ENCODE data around the gene C2orf92.

The C2orf92 gene

GRCh38 chr2:97731274-97732020 lies 61.9 kb downstream of the C2orf92 start:
- no peaks in the 10 kb centered on the region for H3K36me3 ChIP-seq (ENCODE audit: control insufficient read depth, insufficient read depth, low read length)

GRCh38 chr2:97732436-97733340 lies 63.2 kb downstream of the C2orf92 start:
- Histone ChIP-seq H3K36me3 (ENCODE audit: control insufficient read depth, insufficient read depth, low read length) (no peaks in the 10 kb centered on the region), H3K9me3 (ENCODE audit: control insufficient read depth, insufficient read depth, low read length) (no peaks in the 10 kb centered on the region), H3K4me3 (ENCODE audit: low read depth, low read length) (no peak overlapping the region), H3K27me3 (ENCODE audit: control insufficient read depth, insufficient read depth, low read length) (no peaks in the 10 kb centered on the region), H3K9ac (ENCODE audit: low read depth, low read length) (no peak overlapping the region), H3K4me1 (ENCODE audit: control insufficient read depth, insufficient read depth, low read length) (no peaks in the 10 kb centered on the region)

More at GRCh38 chr2:97731274-97732020, 61.9 kb downstream of the C2orf92 start:
- no peaks in the 10 kb centered on the region for H3K9me3 ChIP-seq (ENCODE audit: control insufficient read depth, insufficient read depth, low read length)
- no peaks in the 10 kb centered on the region for H3K4me1 ChIP-seq (ENCODE audit: control insufficient read depth, insufficient read depth, low read length)
- no peak overlapping the region for H3K4me3 ChIP-seq (ENCODE audit: low read depth, low read length)
- no peak overlapping the region for H3K9ac ChIP-seq (ENCODE audit: low read depth, low read length)
- no peaks in the 10 kb centered on the region for H3K27me3 ChIP-seq (ENCODE audit: control insufficient read depth, insufficient read depth, low read length)

- H3K27me3 ChIP-seq (ENCODE audit: control insufficient read depth, insufficient read depth, low read length) = no peaks in the 10 kb centered on the region
- H3K4me1 ChIP-seq (ENCODE audit: control insufficient read depth, insufficient read depth, low read length) = no peaks in the 10 kb centered on the region
- no peaks in the 10 kb centered on the region for H3K9me3 ChIP-seq (ENCODE audit: control insufficient read depth, insufficient read depth, low read length)
- no peak overlapping the region for H3K9ac ChIP-seq (ENCODE audit: low read depth, low read length)
- H3K4me3 ChIP-seq (ENCODE audit: low read depth, low read length) = no peak overlapping the region
- H3K36me3 ChIP-seq (ENCODE audit: control insufficient read depth, insufficient read depth, low read length) = no peaks in the 10 kb centered on the region
Observed at GRCh38 chr2:97733341-97734035, 64.0 kb downstream of the C2orf92 start.

GRCh38 chr2:97734061-97735051 lies 64.8 kb downstream of the C2orf92 start:
- no peak overlapping the region for H3K4me3 ChIP-seq (ENCODE audit: low read depth, low read length)
- no peaks in the 10 kb centered on the region for H3K36me3 ChIP-seq (ENCODE audit: control insufficient read depth, insufficient read depth, low read length)
- H3K9ac ChIP-seq (ENCODE audit: low read depth, low read length) = no peak overlapping the region
- no peaks in the 10 kb centered on the region for H3K27me3 ChIP-seq (ENCODE audit: control insufficient read depth, insufficient read depth, low read length)
- no peaks in the 10 kb centered on the region for H3K4me1 ChIP-seq (ENCODE audit: control insufficient read depth, insufficient read depth, low read length)
- H3K9me3 ChIP-seq (ENCODE audit: control insufficient read depth, insufficient read depth, low read length) = no peaks in the 10 kb centered on the region

- Histone ChIP-seq H3K27me3 (ENCODE audit: control insufficient read depth, insufficient read depth, low read length) (no peaks in the 10 kb centered on the region), H3K4me1 (ENCODE audit: control insufficient read depth, insufficient read depth, low read length) (no peaks in the 10 kb centered on the region), H3K4me3 (ENCODE audit: low read depth, low read length) (no peak overlapping the region), H3K9me3 (ENCODE audit: control insufficient read depth, insufficient read depth, low read length) (no peaks in the 10 kb centered on the region), H3K36me3 (ENCODE audit: control insufficient read depth, insufficient read depth, low read length) (no peaks in the 10 kb centered on the region), H3K9ac (ENCODE audit: low read depth, low read length) (no peak overlapping the region)
Observed at GRCh38 chr2:97735161-97735561, 65.6 kb downstream of the C2orf92 start.

- Histone ChIP-seq H3K4me1 (ENCODE audit: control insufficient read depth, insufficient read depth, low read length) (no peaks in the 10 kb centered on the region), H3K36me3 (ENCODE audit: control insufficient read depth, insufficient read depth, low read length) (no peaks in the 10 kb centered on the region), H3K4me3 (ENCODE audit: low read depth, low read length) (no peak overlapping the region), H3K9me3 (ENCODE audit: control insufficient read depth, insufficient read depth, low read length) (no peaks in the 10 kb centered on the region), H3K27me3 (ENCODE audit: control insufficient read depth, insufficient read depth, low read length) (no peaks in the 10 kb centered on the region), H3K9ac (ENCODE audit: low read depth, low read length) (no peak overlapping the region)
Observed at GRCh38 chr2:97736185-97736584, 66.7 kb downstream of the C2orf92 start.

- H3K36me3 ChIP-seq (ENCODE audit: control insufficient read depth, insufficient read depth, low read length) = no peaks in the 10 kb centered on the region
- H3K9me3 ChIP-seq (ENCODE audit: control insufficient read depth, insufficient read depth, low read length) = no peaks in the 10 kb centered on the region
- H3K27me3 ChIP-seq (ENCODE audit: control insufficient read depth, insufficient read depth, low read length) = no peaks in the 10 kb centered on the region
Observed at GRCh38 chr2:97736608-97737330, 67.3 kb downstream of the C2orf92 start.

GRCh38 chr2:97737421-97738178 lies 68.1 kb downstream of the C2orf92 start:
- no peaks in the 10 kb centered on the region for H3K36me3 ChIP-seq (ENCODE audit: control insufficient read depth, insufficient read depth, low read length)
- H3K4me1 ChIP-seq (ENCODE audit: control insufficient read depth, insufficient read depth, low read length) = no peaks in the 10 kb centered on the region

More at GRCh38 chr2:97736608-97737330, 67.3 kb downstream of the C2orf92 start:
- H3K4me1 ChIP-seq (ENCODE audit: control insufficient read depth, insufficient read depth, low read length) = no peaks in the 10 kb centered on the region
- H3K9ac ChIP-seq (ENCODE audit: low read depth, low read length) = no peak overlapping the region
- no peak overlapping the region for H3K4me3 ChIP-seq (ENCODE audit: low read depth, low read length)

GRCh38 chr2:97738179-97739019 lies 68.9 kb downstream of the C2orf92 start:
- Histone ChIP-seq H3K4me3 (ENCODE audit: low read depth, low read length) (no peak overlapping the region), H3K4me1 (ENCODE audit: control insufficient read depth, insufficient read depth, low read length) (no peaks in the 10 kb centered on the region), H3K27me3 (ENCODE audit: control insufficient read depth, insufficient read depth, low read length) (no peaks in the 10 kb centered on the region), H3K9ac (ENCODE audit: low read depth, low read length) (no peak overlapping the region), H3K9me3 (ENCODE audit: control insufficient read depth, insufficient read depth, low read length) (no peaks in the 10 kb centered on the region), H3K36me3 (ENCODE audit: control insufficient read depth, insufficient read depth, low read length) (no peaks in the 10 kb centered on the region)

More at GRCh38 chr2:97737421-97738178, 68.1 kb downstream of the C2orf92 start:
- Histone ChIP-seq H3K27me3 (ENCODE audit: control insufficient read depth, insufficient read depth, low read length) (no peaks in the 10 kb centered on the region), H3K4me3 (ENCODE audit: low read depth, low read length) (no peak overlapping the region), H3K9ac (ENCODE audit: low read depth, low read length) (no peak overlapping the region), H3K9me3 (ENCODE audit: control insufficient read depth, insufficient read depth, low read length) (no peaks in the 10 kb centered on the region)
